Natural killer cell (primary cell): Measurements from ENCODE around the gene TPPP3. TPM values are rescaled to one million over a fixed set of nuclear protein-coding genes. Genes with fewer than 3 reads are reported as not detected.

Experiments used
- ATAC-seq, 3 donors: fragments of 150-1000 bp in 2 of 3; fragments of 200-7000 bp in 1 of 3; cut with Tn5 transposase; 1 replicate in 1 of 3; 2 replicates in 2 of 3; pipeline ENCODE4 v1.10.0; 2021; ENCODE audit warnings: mild to moderate bottlenecking in 2 of 3, moderate library complexity in 2 of 3
- DNase-seq, 2 donors: peaks; one replicate each; pipeline versions ENCODE4 v3.0.0 to v3.0.0-alpha.2; 2013 to 2021; ENCODE audit warnings: mixed read lengths in 1 of 2
- H3K27ac ChIP-seq: one replicate; pipeline ENCODE4 v1.5.1; 2013; ENCODE audit warnings: mild to moderate bottlenecking, low read length
- H3K27me3 ChIP-seq: one replicate; pipeline ENCODE4 v1.6.1; 2013; ENCODE audit warnings: low read length; ENCODE audit not compliant: control insufficient read depth, insufficient read depth
- H3K36me3 ChIP-seq: one replicate; pipeline ENCODE4 v1.6.1; 2013; ENCODE audit warnings: low read length; ENCODE audit not compliant: control insufficient read depth, insufficient read depth
- H3K4me1 ChIP-seq: one replicate; pipeline ENCODE4 v1.6.1; 2013; ENCODE audit warnings: low read length; ENCODE audit not compliant: control insufficient read depth, insufficient read depth
- H3K4me3 ChIP-seq: one replicate; pipeline ENCODE4 v1.5.1; 2013; ENCODE audit warnings: low read length
- H3K9me3 ChIP-seq: one replicate; pipeline ENCODE4 v1.6.1; 2013; ENCODE audit warnings: low read length; ENCODE audit not compliant: control insufficient read depth, insufficient read depth
- H3K27ac Mint-ChIP-seq, 2 donors: one replicate each; pipeline ENCODE4 v1.8.0; 2022; ENCODE audit warnings: mild to moderate bottlenecking in 2 of 2, mixed read lengths in 2 of 2, moderate library complexity in 1 of 2
- H3K27me3 Mint-ChIP-seq, 2 donors: one replicate each; pipeline ENCODE4 v1.8.0; 2022; ENCODE audit warnings: low read depth in 2 of 2, mixed read lengths in 2 of 2
- H3K36me3 Mint-ChIP-seq: one replicate; pipeline ENCODE4 v1.8.0; 2022; ENCODE audit warnings: mixed read lengths
- H3K4me1 Mint-ChIP-seq, 2 donors: one replicate each; pipeline ENCODE4 v1.8.0; 2022; ENCODE audit warnings: mixed read lengths in 2 of 2
- H3K4me3 Mint-ChIP-seq: one replicate; pipeline ENCODE4 v1.8.0; 2022; ENCODE audit warnings: mild to moderate bottlenecking, moderate library complexity, mixed read lengths
- H3K9me3 Mint-ChIP-seq, 2 donors: one replicate each; pipeline ENCODE4 v1.8.0; 2022; ENCODE audit warnings: mixed read lengths in 2 of 2
- CTCF ChIP-seq: fragments of 200-600 bp; IDR thresholded peaks from one replicate; pipeline ENCODE4 v1.8.0; 2022; ENCODE audit warnings: antibody characterized with exemption
- WGBS: methylation state at CpG from one replicate; pipeline ENCODE4 v1.1.7; 2013; ENCODE audit warnings: missing lambda C conversion rate; ENCODE audit not compliant: insufficient coverage; 5-methylcytosine and 5-hydroxymethylcytosine counted together
- intact Hi-C: fragments of 100-400 bp; cut with micrococcal nuclease; formaldehyde crosslinking; loops from one replicate; pipeline ENCODE4 v1.14.2; 2022
- total RNA-seq, 4 donors: library from RNA; stranded (reverse); fragments of 120-200 nt in 1 of 4; gene quantifications; one replicate each; pipeline versions ENCODE4 v1.2.3 to v1.2.4, GENCODE V29; 2013 to 2022

Gene TPPP3
- total RNA-seq, 3 donors from 2014 or later (not counting 1 experiment from before 2014, with no cell fraction given), result 0.66 to 3.0 (median 1.4) TPM

DNA sequence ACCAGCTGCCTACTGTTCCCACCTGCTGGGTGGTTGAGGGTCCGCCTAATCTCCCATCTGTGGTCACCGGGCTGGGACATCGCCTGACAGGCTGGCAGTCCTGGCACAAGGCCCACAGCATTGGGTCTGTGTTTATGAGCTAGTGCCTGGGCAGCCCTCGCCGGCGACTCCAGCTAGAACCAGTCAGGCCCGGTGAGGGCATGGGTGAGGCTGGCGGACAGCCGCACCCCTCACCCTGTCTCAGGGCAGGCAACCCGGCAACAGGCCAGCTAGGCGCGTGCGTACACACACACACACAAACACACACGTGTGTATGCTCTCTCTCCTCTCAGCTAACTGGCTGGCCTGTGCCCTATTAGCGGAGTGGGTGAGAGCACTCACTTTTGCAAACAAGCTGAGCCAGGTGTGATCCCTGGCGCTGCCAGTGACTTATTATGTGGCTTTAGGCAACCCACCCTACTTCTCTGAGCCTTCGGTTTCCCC, 48.0 kb upstream of the TPPP3 start:
- no peak overlapping the region for H3K4me3 Mint-ChIP-seq
- DNase-seq (no peak), ATAC-seq (no peak)
- no peaks in the 10 kb centered on the region for H3K9me3 Mint-ChIP-seq
- Histone ChIP-seq H3K27me3 (no peaks in the 10 kb centered on the region), H3K4me3 (no peak overlapping the region), H3K36me3 (peaks cover 51% of the 10 kb centered on the region), H3K27ac (no peak overlapping the region), H3K4me1 (peaks cover 13% of the 10 kb centered on the region), H3K9me3 (no peaks in the 10 kb centered on the region)
- no peaks in the 10 kb centered on the region for H3K36me3 Mint-ChIP-seq
- intact Hi-C loops, result no loop called here
- peak overlapping the region in 1 of 2 donors; percentile 22 for H3K27ac Mint-ChIP-seq
- H3K27me3 Mint-ChIP-seq, result no peaks in the 10 kb centered on the region
- H3K4me1 Mint-ChIP-seq, result peaks cover 11 to 41% of the 10 kb centered on the region in 2 donors
- no peak for TF ChIP-seq CTCF
- WGBS, result 88% methylated on average over 17 of the region's 17 CpGs

- Histone ChIP-seq H3K9me3 (no peaks in the 10 kb centered on the region), H3K27me3 (no peaks in the 10 kb centered on the region), H3K36me3 (peaks cover 39% of the 10 kb centered on the region), H3K4me1 (peaks cover 23% of the 10 kb centered on the region), H3K4me3 (no peak overlapping the region), H3K27ac (no peak overlapping the region)
- Mint-ChIP-seq H3K27ac (peak overlapping the region; percentile 45 to 59), H3K36me3 (no peaks in the 10 kb centered on the region), H3K9me3 (no peaks in the 10 kb centered on the region), H3K27me3 (no peaks in the 10 kb centered on the region), H3K4me3 (no peak overlapping the region), H3K4me1 (peaks cover 5 to 27% of the 10 kb centered on the region in 2 donors)
- ATAC-seq, result no peak
- no peak for DNase-seq
- no peak for TF ChIP-seq CTCF
- WGBS, result 96% methylated on average over 19 of the region's 19 CpGs
- intact Hi-C loops, result no loop called here
These were observed 45.6 kb upstream of the TPPP3 start for GRCh38 chr16:67438824-67439393.

DNA sequence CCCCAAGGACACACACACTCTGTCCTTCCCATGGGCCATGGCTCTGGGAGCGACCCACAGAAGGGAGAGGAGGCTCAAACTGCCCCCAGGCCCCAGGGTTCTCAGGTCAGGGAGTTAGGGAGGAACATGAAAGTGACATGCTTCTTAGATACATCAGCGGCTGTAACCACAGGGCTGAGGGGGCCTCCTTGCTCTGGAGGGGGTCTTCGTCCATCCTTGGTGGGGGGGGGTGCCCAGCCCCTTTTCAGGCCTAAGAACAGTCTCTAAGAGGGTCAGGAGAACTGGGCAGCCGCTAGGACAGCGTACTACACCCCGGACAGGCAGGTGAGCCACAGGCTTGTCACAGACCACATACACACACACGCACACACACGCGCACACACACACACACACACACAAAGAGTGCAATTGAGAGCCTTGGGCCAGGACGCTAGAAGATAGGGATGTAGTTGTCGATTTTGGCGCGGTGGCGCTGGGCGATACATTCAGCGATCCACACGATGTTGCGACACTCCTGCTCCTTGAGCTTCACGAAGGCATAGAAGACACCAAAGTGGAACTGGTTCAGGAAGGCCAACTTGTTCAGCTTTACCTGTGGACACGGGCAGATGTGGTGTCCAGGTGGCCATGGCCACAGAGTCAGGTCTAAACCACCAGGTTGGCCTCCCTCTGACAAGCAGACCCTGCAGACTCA, 44.9 kb upstream of the TPPP3 start:
- WGBS, result 96% methylated on average over 20 of the region's 20 CpGs
- H3K27me3 Mint-ChIP-seq, result no peaks in the 10 kb centered on the region
- ATAC-seq, result no peak

More for the DNA sequence above, 44.9 kb upstream of the TPPP3 start:
- TF ChIP-seq CTCF, result no peak
- Histone ChIP-seq H3K27ac (no peak overlapping the region), H3K27me3 (no peaks in the 10 kb centered on the region), H3K4me3 (no peak overlapping the region), H3K36me3 (peaks cover 33% of the 10 kb centered on the region), H3K4me1 (peaks cover 23% of the 10 kb centered on the region), H3K9me3 (no peaks in the 10 kb centered on the region)
- peak overlapping the region; percentile 59 to 77 for H3K27ac Mint-ChIP-seq
- H3K36me3 Mint-ChIP-seq, result no peaks in the 10 kb centered on the region
- no peaks in the 10 kb centered on the region for H3K9me3 Mint-ChIP-seq
- H3K4me1 Mint-ChIP-seq, result peaks cover 5 to 23% of the 10 kb centered on the region in 2 donors
- DNase-seq, result no peak
- intact Hi-C loops, result no loop called here
- H3K4me3 Mint-ChIP-seq, result no peak overlapping the region
